Bronchial epithelial cell (primary cell): ENCODE measurements around the gene BMPR2. TPM values are rescaled to one million over a fixed set of nuclear protein-coding genes. Genes with fewer than 3 reads are reported as not detected.

Experiments used
- DNase-seq: peaks from one replicate; pipeline ENCODE4 v3.0.0-alpha.2; 2010; ENCODE audit warnings: low read depth
- FAIRE-seq: peaks from 2 replicates; lab custom pipeline; 2011; peaks lifted over from hg19 to GRCh38; lab: Jason Lieb, UNC
- H3K27me3 ChIP-seq: 2 replicates; pipeline ENCODE4 v1.5.1; 2011; ENCODE audit warnings: low read length; ENCODE audit not compliant: control insufficient read depth, insufficient read depth
- H3K36me3 ChIP-seq: 2 replicates; pipeline ENCODE4 v1.5.1; 2011; ENCODE audit warnings: low read length; ENCODE audit not compliant: control insufficient read depth, insufficient read depth
- H3K4me3 ChIP-seq: 2 replicates; pipeline ENCODE4 v1.5.1; 2011; ENCODE audit warnings: mild to moderate bottlenecking, low read depth, low read length, control low read depth
- CTCF ChIP-seq: IDR thresholded peaks from 2 replicates; pipeline ENCODE4 v1.5.1; 2011; ENCODE audit warnings: mild to moderate bottlenecking, moderate library complexity, low read length, control low read depth, inconsistent platforms; ENCODE audit not compliant: insufficient read depth, severe bottlenecking
- total RNA-seq: library from RNA; depleted of rRNA; stranded (reverse); fragments of >200 nt; gene quantifications from 2 replicates; pipeline ENCODE4 v1.2.1, GENCODE V29; 2014

The BMPR2 gene
- total RNA-seq, 1 donor from 2014 or later = 6.3 TPM

GRCh38 chr2:202418027-202418426 is 41.9 kb downstream of the BMPR2 start:
- FAIRE-seq (no peak), DNase-seq (no peak)
- no peak for TF ChIP-seq CTCF
- Histone ChIP-seq H3K4me3 (no peak overlapping the region), H3K36me3 (no peaks in the 10 kb centered on the region), H3K27me3 (no peaks in the 10 kb centered on the region)

GRCh38 chr2:202418511-202418910 is 42.4 kb downstream of the BMPR2 start:
- FAIRE-seq = no peak

DNA sequence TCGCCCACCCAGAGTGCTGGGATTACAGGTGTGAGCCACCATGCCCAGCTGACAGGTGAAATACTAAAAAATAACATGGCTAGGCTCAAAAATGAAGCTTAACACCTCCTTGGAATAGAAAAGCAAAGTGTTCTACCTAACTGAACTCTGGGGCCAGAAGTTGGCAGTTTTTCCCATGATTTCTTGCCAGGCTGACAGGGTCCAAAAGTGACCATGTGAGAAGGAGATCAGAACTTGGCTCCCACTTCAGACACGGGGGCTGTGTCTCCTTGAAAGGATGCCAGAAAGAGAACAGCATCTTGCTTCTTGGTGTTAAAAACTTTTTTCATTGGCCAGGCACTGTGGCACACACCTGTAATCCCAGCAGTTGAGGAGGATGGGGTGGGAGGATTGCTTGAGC is 47.0 kb downstream of the BMPR2 start:
- DNase-seq = no peak
- Histone ChIP-seq H3K27me3 (no peaks in the 10 kb centered on the region), H3K36me3 (no peaks in the 10 kb centered on the region), H3K4me3 (no peak overlapping the region)
- FAIRE-seq = no peak
- no peak for TF ChIP-seq CTCF

More at GRCh38 chr2:202418511-202418910, 42.4 kb downstream of the BMPR2 start:
- no peak for TF ChIP-seq CTCF
- Histone ChIP-seq H3K27me3 (no peaks in the 10 kb centered on the region), H3K4me3 (no peak overlapping the region), H3K36me3 (no peaks in the 10 kb centered on the region)
- DNase-seq = no peak

- TF ChIP-seq CTCF = no peak
- Histone ChIP-seq H3K27me3 (no peaks in the 10 kb centered on the region), H3K4me3 (no peak overlapping the region), H3K36me3 (no peaks in the 10 kb centered on the region)
- DNase-seq (peak; percentile 39), FAIRE-seq (no peak)
Measured at GRCh38 chr2:202425036-202425435, 48.9 kb downstream of the BMPR2 start.

GRCh38 chr2:202426751-202427150 is 50.6 kb downstream of the BMPR2 start:
- FAIRE-seq = no peak
- Histone ChIP-seq H3K27me3 (no peaks in the 10 kb centered on the region), H3K4me3 (no peak overlapping the region), H3K36me3 (no peaks in the 10 kb centered on the region)
- TF ChIP-seq CTCF = no peak
- no peak for DNase-seq

GRCh38 chr2:202429164-202429980 is 53.2 kb downstream of the BMPR2 start:
- TF ChIP-seq CTCF = no peak
- no peak for FAIRE-seq
- Histone ChIP-seq H3K4me3 (no peak overlapping the region), H3K27me3 (no peaks in the 10 kb centered on the region), H3K36me3 (no peaks in the 10 kb centered on the region)
- DNase-seq = no peak
